Measurements from ENCODE around the gene GRIFIN.

GRCh38 chr7:2438186-2438585 is 38.0 kb downstream of the GRIFIN start:
- TF ChIP-seq POLR2AphosphoS5 (IDR thresholded peaks at IDR 0.05) = no peak
- no peak for TF ChIP-seq CTCF (IDR thresholded peaks at IDR 0.05)
- no peak for TF ChIP-seq EP300 (IDR thresholded peaks at IDR 0.05)
- TF ChIP-seq POLR2A (IDR thresholded peaks at IDR 0.05) = no peak

Measured in sigmoid colon (tissue), 4 donors.